ENCODE data around the gene RPP40.

Gene RPP40

GRCh38 chr6:4970739-4971395 is 33.0 kb downstream of the RPP40 start:
- TF ChIP-seq CTCF (IDR thresholded peaks at IDR 0.05; ENCODE audit: low read depth, low read length), result no peak
- no peak overlapping the region for H3K4me3 ChIP-seq (ENCODE audit: low read depth, low read length)

DNA sequence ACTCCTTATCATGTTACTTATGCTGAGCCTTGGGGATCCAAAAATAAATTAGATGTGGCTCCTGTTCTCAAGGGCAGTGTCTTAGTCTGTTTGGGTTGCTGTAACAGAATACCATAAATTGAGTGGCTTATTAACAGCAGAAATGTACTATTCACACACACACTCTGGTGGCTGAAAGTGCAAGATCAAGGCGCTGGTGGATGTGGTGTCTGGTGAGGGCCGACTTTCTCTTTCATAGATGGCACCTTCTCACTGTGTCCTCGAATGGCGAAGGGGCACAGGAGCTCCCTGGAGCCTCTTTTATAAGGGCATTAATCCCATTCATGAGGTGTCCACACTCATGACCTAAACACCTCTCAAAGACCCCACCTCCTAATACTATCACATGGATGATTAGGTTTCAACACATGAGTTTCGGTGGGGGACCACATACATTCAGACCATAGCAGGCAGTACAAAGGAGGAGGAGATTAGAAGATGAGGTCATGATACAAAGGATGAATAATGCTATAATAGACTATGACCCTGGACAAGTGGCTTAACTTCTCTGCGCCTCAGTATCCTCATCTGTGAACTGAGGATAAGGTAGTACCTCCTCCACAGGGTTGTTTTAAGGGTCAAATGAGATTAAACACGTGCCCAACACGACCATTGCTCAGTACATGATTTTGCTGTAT is 34.1 kb downstream of the RPP40 start:
- H3K4me3 ChIP-seq (ENCODE audit: low read depth, low read length), result no peak overlapping the region
- TF ChIP-seq CTCF (IDR thresholded peaks at IDR 0.05; ENCODE audit: low read depth, low read length), result no peak

GRCh38 chr6:4967301-4968030 is 36.4 kb downstream of the RPP40 start:
- H3K4me3 ChIP-seq (ENCODE audit: low read depth, low read length), result no peak overlapping the region
- TF ChIP-seq CTCF (IDR thresholded peaks at IDR 0.05; ENCODE audit: low read depth, low read length), result no peak

DNA sequence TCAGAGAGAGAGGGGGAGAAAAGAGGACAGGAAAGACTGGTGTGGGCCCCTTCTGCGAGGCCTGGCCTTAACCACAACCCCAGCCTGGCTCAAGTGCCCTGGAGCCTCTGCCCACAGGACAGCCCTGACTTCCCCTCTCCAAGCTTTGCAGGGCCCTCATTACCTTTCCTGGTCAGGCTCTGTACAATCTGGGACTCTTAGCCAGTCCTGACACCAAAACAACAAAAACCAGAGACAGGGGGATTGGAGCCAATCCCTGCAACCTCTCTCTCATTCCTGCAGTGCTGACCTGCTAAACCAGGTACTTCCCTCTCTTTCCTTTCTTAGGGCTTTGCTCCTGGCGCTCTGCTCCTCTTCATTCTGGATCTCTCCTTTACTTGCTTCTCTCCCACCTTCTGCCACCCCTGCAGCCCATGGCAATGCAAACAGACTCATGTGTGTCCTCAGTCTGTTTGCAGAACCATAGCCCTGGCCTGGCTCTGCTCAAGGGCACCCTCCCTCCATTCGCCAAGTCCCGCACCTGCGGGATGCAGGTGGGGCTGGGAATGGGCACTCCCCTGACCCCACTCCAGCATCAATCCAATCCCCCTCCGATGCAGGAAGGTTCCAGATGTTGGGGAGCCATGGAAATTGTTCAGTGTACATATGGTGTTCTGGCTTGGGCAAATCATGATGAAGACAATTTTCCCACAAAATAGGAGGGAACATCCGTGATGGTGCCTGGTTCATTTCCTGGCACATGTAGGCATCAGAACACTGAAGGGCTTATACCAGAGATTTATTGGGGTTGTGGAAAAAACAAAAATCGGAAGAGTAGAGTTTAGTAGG is 38.1 kb downstream of the RPP40 start:
- no peak for TF ChIP-seq CTCF (IDR thresholded peaks at IDR 0.05; ENCODE audit: low read depth, low read length)
- no peak overlapping the region for H3K4me3 ChIP-seq (ENCODE audit: low read depth, low read length)

DNA sequence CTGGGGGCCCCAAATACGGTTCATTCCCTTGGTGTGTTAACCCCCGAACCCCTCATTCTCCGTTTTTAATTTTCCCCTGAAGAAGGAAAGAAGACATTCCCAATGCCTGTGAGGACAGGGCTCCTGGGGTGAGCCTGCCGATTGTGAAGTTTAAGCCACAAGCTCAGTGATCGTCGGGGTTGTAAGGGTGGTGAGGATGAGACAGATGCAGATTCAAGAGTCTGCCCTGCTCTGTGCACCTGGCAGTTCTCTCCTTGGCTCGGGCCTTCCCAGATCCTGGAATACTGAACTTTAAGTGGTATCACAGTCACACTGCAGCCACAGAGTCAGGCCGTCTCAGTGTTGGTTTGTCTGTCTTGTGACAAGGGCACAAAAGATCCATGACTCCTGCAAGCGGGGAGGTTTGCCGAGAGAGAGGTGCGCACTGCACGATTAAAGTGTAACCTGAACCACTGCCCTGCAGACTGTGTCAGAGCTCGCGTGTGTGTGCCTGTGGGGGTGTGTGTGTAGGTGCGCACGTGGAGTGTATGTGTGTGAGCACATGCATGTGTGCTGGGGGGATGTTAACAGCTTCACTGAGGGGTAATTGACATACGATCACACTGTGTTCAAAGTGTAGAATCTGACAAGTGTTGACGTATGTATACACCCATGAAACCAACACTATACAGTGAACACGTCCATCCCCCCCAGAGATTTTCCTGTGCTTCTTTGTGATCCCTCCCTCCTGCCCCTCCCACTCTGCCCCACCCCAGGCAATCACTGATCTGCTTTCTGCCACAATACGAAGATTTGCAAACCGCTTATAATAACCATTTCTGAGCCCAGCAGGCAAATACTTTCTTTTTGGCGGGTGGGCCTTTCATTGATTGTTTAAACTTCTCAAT is 38.9 kb downstream of the RPP40 start:
- no peak for TF ChIP-seq CTCF (IDR thresholded peaks at IDR 0.05; ENCODE audit: low read depth, low read length)
- no peak overlapping the region for H3K4me3 ChIP-seq (ENCODE audit: low read depth, low read length)

- no peak for TF ChIP-seq CTCF (IDR thresholded peaks at IDR 0.05; ENCODE audit: low read depth, low read length)
- no peak overlapping the region for H3K4me3 ChIP-seq (ENCODE audit: low read depth, low read length)
Measured at GRCh38 chr6:4962905-4963304, 40.9 kb downstream of the RPP40 start.

Data from WI38 (cell line).